ENCODE data around the gene CCDC201.

CCDC201 gene

GRCh38 chr7:45893374-45893995, 20.6 kb upstream of the CCDC201 start:
- no peak for DNase-seq

- DNase-seq, result no peak
Measured at GRCh38 chr7:45892407-45893035, 19.6 kb upstream of the CCDC201 start.

GRCh38 chr7:45891462-45892402, 18.9 kb upstream of the CCDC201 start:
- no peak for DNase-seq

GRCh38 chr7:45890902-45891461, 18.1 kb upstream of the CCDC201 start:
- peak in 1 of 51 donors; percentile 19 for DNase-seq

GRCh38 chr7:45890125-45890901, 17.4 kb upstream of the CCDC201 start:
- no peak for DNase-seq

- DNase-seq, result no peak
Measured at GRCh38 chr7:45889367-45890067, 16.6 kb upstream of the CCDC201 start.

GRCh38 chr7:45888993-45889366, 16.1 kb upstream of the CCDC201 start:
- DNase-seq, result peak in 2 of 51 donors; percentile 1 to 42

- DNase-seq, result peak in 6 of 51 donors; percentile 10 to 42 (median 16)
Measured at GRCh38 chr7:45888185-45888992, 15.5 kb upstream of the CCDC201 start, which contains the start of gene IGFBP1. Gene IGFBP1, plus strand, starts transcription at chr7:45888488. Its CDS starts 165 bp downstream, at chr7:45888653.

- DNase-seq, result no peak
Measured at GRCh38 chr7:45886931-45887667, 14.2 kb upstream of the CCDC201 start.

- DNase-seq, result no peak
Measured at GRCh38 chr7:45885264-45885882, 12.5 kb upstream of the CCDC201 start.

- no peak for DNase-seq
Measured at GRCh38 chr7:45884136-45884535, 11.3 kb upstream of the CCDC201 start.

GRCh38 chr7:45882465-45882810, 9.6 kb upstream of the CCDC201 start:
- DNase-seq, result no peak

GRCh38 chr7:45881759-45882464, 9.0 kb upstream of the CCDC201 start:
- DNase-seq, result no peak

- DNase-seq, result no peak
Measured at GRCh38 chr7:45881280-45881758, 8.4 kb upstream of the CCDC201 start.

- no peak for DNase-seq
Measured at GRCh38 chr7:45880433-45880860, 7.6 kb upstream of the CCDC201 start.

- DNase-seq, result no peak
Measured at GRCh38 chr7:45878457-45879144, 5.7 kb upstream of the CCDC201 start.

GRCh38 chr7:45876519-45876918, 3.6 kb upstream of the CCDC201 start:
- DNase-seq, result no peak

Measured in hypothalamus (tissue), 51 donors.